ENCODE results near the gene RASA2.
"Not testable (repeated sequence)": the region's sequence is repeated elsewhere in the genome, so short reads cannot be mapped to it uniquely, and the experiment has no call there.

Gene RASA2

GRCh38 chr3:141491081-141491480 is 4.3 kb downstream of the RASA2 start:
- ChIA-PET CTCF (interaction anchor here (1.0 to 2.1 kb wide), 11 partner anchors 9 to 128 kb away, joined by 3 to 9 read pairs (median 3); no protein-coding TSS in a partner anchor), POLR2A (no interaction called here)
- DNase-seq, result no peak
- H3K4me1 ChIP-seq (ENCODE audit: control extremely low read depth in 1 of 4, control insufficient read depth in 4 of 4, insufficient read depth in 4 of 4, low read length in 3 of 4), result peaks cover 10 to 27% (median 22%) of the 10 kb centered on the region in 4 experiments
- H3K27ac ChIP-seq (ENCODE audit: insufficient read depth in 1 of 2, low read depth in 1 of 2, low read length in 2 of 2, poor library complexity in 1 of 2, severe bottlenecking in 2 of 2), result no peak overlapping the region
- WGBS (ENCODE audit: insufficient coverage), result 93% methylated on average over 3 of the region's 3 CpGs
- no peaks in the 10 kb centered on the region for H3K36me3 ChIP-seq (ENCODE audit: control insufficient read depth in 4 of 4, insufficient read depth in 4 of 4, low read length in 3 of 4)
- H3K9me3 ChIP-seq (ENCODE audit: control extremely low read depth in 1 of 5, control insufficient read depth in 4 of 5, insufficient read depth in 2 of 5, low read depth in 1 of 5, low read length in 4 of 5), result peaks cover 0 to 3% (median 0%) of the 10 kb centered on the region in 5 experiments
- no peak overlapping the region for H3K4me3 ChIP-seq (ENCODE audit: control insufficient read depth in 1 of 7, extremely low read depth in 1 of 7, insufficient read depth in 4 of 7, low read depth in 2 of 7, low read length in 6 of 7)
- H3K27me3 ChIP-seq (replicated peaks in 2 of 5; ENCODE audit: control insufficient read depth in 4 of 5, insufficient read depth in 5 of 5, low read length in 4 of 5), result no peaks in the 10 kb centered on the region

GRCh38 chr3:141491929-141492328 is 5.1 kb downstream of the RASA2 start:
- H3K4me3 ChIP-seq (ENCODE audit: control insufficient read depth in 1 of 7, extremely low read depth in 1 of 7, insufficient read depth in 4 of 7, low read depth in 2 of 7, low read length in 6 of 7), result no peak overlapping the region
- CTCF ChIA-PET, result interaction anchor here (0.9 to 2.1 kb wide), 8 partner anchors 24 to 129 kb away, joined by 3 to 9 read pairs (median 3); no protein-coding TSS in a partner anchor
- no CpG with 5 or more reads among the region's 1 CpG for WGBS (ENCODE audit: insufficient coverage)
- peaks cover 10 to 22% (median 16%) of the 10 kb centered on the region in 4 experiments for H3K4me1 ChIP-seq (ENCODE audit: control extremely low read depth in 1 of 4, control insufficient read depth in 4 of 4, insufficient read depth in 4 of 4, low read length in 3 of 4)
- DNase-seq, result no peak
- H3K27ac ChIP-seq (ENCODE audit: insufficient read depth in 1 of 2, low read depth in 1 of 2, low read length in 2 of 2, poor library complexity in 1 of 2, severe bottlenecking in 2 of 2), result no peak overlapping the region
- H3K27me3 ChIP-seq (replicated peaks in 2 of 5; ENCODE audit: control insufficient read depth in 4 of 5, insufficient read depth in 5 of 5, low read length in 4 of 5), result no peaks in the 10 kb centered on the region
- H3K9me3 ChIP-seq (ENCODE audit: control extremely low read depth in 1 of 5, control insufficient read depth in 4 of 5, insufficient read depth in 2 of 5, low read depth in 1 of 5, low read length in 4 of 5), result peaks cover 0 to 3% (median 0%) of the 10 kb centered on the region in 5 experiments
- no peaks in the 10 kb centered on the region for H3K36me3 ChIP-seq (ENCODE audit: control insufficient read depth in 4 of 4, insufficient read depth in 4 of 4, low read length in 3 of 4)
- POLR2A ChIA-PET, result no interaction called here

GRCh38 chr3:141493184-141493583 is 6.4 kb downstream of the RASA2 start:
- ChIA-PET POLR2A (no interaction called here), CTCF (interaction anchor here (0.9 to 1.7 kb wide), 7 partner anchors 22 to 65 kb away, joined by 3 to 7 read pairs (median 3); no protein-coding TSS in a partner anchor)
- Histone ChIP-seq H3K9me3 (ENCODE audit: control extremely low read depth in 1 of 5, control insufficient read depth in 4 of 5, insufficient read depth in 2 of 5, low read depth in 1 of 5, low read length in 4 of 5) (peaks cover 0 to 3% (median 0%) of the 10 kb centered on the region in 5 experiments), H3K4me1 (ENCODE audit: control extremely low read depth in 1 of 4, control insufficient read depth in 4 of 4, insufficient read depth in 4 of 4, low read length in 3 of 4) (peaks cover 12 to 24% (median 16%) of the 10 kb centered on the region in 4 experiments), H3K27me3 (replicated peaks in 2 of 5; ENCODE audit: control insufficient read depth in 4 of 5, insufficient read depth in 5 of 5, low read length in 4 of 5) (no peaks in the 10 kb centered on the region), H3K4me3 (ENCODE audit: control insufficient read depth in 1 of 7, extremely low read depth in 1 of 7, insufficient read depth in 4 of 7, low read depth in 2 of 7, low read length in 6 of 7) (no peak overlapping the region), H3K36me3 (ENCODE audit: control insufficient read depth in 4 of 4, insufficient read depth in 4 of 4, low read length in 3 of 4) (no peaks in the 10 kb centered on the region), H3K27ac (ENCODE audit: insufficient read depth in 1 of 2, low read depth in 1 of 2, low read length in 2 of 2, poor library complexity in 1 of 2, severe bottlenecking in 2 of 2) (no peak overlapping the region)
- no peak for DNase-seq
- no CpG with 5 or more reads among the region's 1 CpG for WGBS (ENCODE audit: insufficient coverage)

GRCh38 chr3:141497589-141497988 is 10.8 kb downstream of the RASA2 start:
- H3K4me3 ChIP-seq (ENCODE audit: control insufficient read depth in 1 of 7, extremely low read depth in 1 of 7, insufficient read depth in 4 of 7, low read depth in 2 of 7, low read length in 6 of 7); H3K27ac ChIP-seq (ENCODE audit: insufficient read depth in 1 of 2, low read depth in 1 of 2, low read length in 2 of 2, poor library complexity in 1 of 2, severe bottlenecking in 2 of 2); H3K36me3 ChIP-seq (ENCODE audit: control insufficient read depth in 4 of 4, insufficient read depth in 4 of 4, low read length in 3 of 4); H3K27me3 ChIP-seq (replicated peaks in 2 of 5; ENCODE audit: control insufficient read depth in 4 of 5, insufficient read depth in 5 of 5, low read length in 4 of 5); POLR2A ChIA-PET; H3K9me3 ChIP-seq (ENCODE audit: control extremely low read depth in 1 of 5, control insufficient read depth in 4 of 5, insufficient read depth in 2 of 5, low read depth in 1 of 5, low read length in 4 of 5); DNase-seq: not testable (repeated sequence)
- WGBS (ENCODE audit: insufficient coverage), result 100% methylated on average over 2 of the region's 4 CpGs
- H3K4me1 ChIP-seq (ENCODE audit: control extremely low read depth in 1 of 4, control insufficient read depth in 4 of 4, insufficient read depth in 4 of 4, low read length in 3 of 4), result peaks cover 18 to 33% (median 25%) of the 10 kb centered on the region in 4 experiments
- CTCF ChIA-PET, result interaction anchor here (0.6 to 1.3 kb wide), 4 partner anchors 11 to 64 kb away, joined by 3 to 5 read pairs (median 4); no protein-coding TSS in a partner anchor

DNA sequence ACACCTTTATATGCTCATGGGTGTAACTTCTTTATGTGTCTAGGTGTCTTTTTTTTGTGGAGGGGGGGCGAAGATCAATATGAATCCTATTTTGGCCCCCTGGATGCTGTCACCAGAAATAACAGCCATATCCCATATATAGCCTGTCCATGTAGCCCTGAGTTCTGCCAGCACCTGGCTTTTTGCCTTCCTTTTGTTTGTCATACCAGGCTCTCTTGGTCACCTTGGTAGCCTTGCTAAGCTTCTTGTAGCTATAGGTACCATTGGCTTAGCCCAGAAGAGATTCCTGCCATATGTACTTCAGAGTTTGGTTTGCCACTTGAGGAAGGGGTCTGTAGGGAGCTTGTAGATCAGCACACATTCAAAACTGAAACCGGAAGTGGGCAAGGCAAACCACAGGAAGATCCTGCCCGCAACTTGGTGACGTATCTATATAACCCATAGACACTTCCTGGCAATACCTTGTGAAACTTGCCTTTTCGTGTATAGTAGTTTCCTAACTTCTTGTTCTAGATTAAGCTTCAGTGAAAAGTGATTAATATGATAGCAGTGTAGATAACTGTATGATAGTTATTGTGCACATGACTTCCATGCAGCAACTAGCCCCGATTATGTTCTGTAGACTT is 11.9 kb downstream of the RASA2 start:
- Histone ChIP-seq H3K27me3 (replicated peaks in 2 of 5; ENCODE audit: control insufficient read depth in 4 of 5, insufficient read depth in 5 of 5, low read length in 4 of 5) (no peaks in the 10 kb centered on the region), H3K27ac (ENCODE audit: insufficient read depth in 1 of 2, low read depth in 1 of 2, low read length in 2 of 2, poor library complexity in 1 of 2, severe bottlenecking in 2 of 2) (peak overlapping the region; percentile 82 to 87), H3K36me3 (ENCODE audit: control insufficient read depth in 4 of 4, insufficient read depth in 4 of 4, low read length in 3 of 4) (peaks cover 0 to 4% (median 0%) of the 10 kb centered on the region in 4 experiments), H3K4me3 (ENCODE audit: control insufficient read depth in 1 of 7, extremely low read depth in 1 of 7, insufficient read depth in 4 of 7, low read depth in 2 of 7, low read length in 6 of 7) (peak overlapping the region in 6 of 7 experiments; percentile 46 to 76 (median 50)), H3K4me1 (ENCODE audit: control extremely low read depth in 1 of 4, control insufficient read depth in 4 of 4, insufficient read depth in 4 of 4, low read length in 3 of 4) (peaks cover 18 to 33% (median 25%) of the 10 kb centered on the region in 4 experiments), H3K9me3 (ENCODE audit: control extremely low read depth in 1 of 5, control insufficient read depth in 4 of 5, insufficient read depth in 2 of 5, low read depth in 1 of 5, low read length in 4 of 5) (peaks cover 0 to 3% (median 0%) of the 10 kb centered on the region in 5 experiments)
- peak; percentile 99 to 100 (median 99) for DNase-seq
- WGBS (ENCODE audit: insufficient coverage), result 0% methylated on average over 2 of the region's 6 CpGs
- ChIA-PET POLR2A (interaction anchor here (0.7 to 1.9 kb wide), 2 partner anchors 11 to 59 kb away, joined by 3 to 12 read pairs; partner anchors contain the start of gene RASA2), CTCF (interaction anchor here (0.9 to 1.6 kb wide), 8 partner anchors 10 to 41 kb away, joined by 3 to 4 read pairs (median 3); no protein-coding TSS in a partner anchor)

GRCh38 chr3:141499284-141499683 is 12.5 kb downstream of the RASA2 start:
- 100% methylated on average over 1 of the region's 4 CpGs for WGBS (ENCODE audit: insufficient coverage)
- peak overlapping the region in 6 of 7 experiments; percentile 11 to 76 (median 50) for H3K4me3 ChIP-seq (ENCODE audit: control insufficient read depth in 1 of 7, extremely low read depth in 1 of 7, insufficient read depth in 4 of 7, low read depth in 2 of 7, low read length in 6 of 7)

More at GRCh38 chr3:141499284-141499683, 12.5 kb downstream of the RASA2 start:
- Histone ChIP-seq H3K36me3 (ENCODE audit: control insufficient read depth in 4 of 4, insufficient read depth in 4 of 4, low read length in 3 of 4) (peaks cover 0 to 4% (median 0%) of the 10 kb centered on the region in 4 experiments), H3K27me3 (replicated peaks in 2 of 5; ENCODE audit: control insufficient read depth in 4 of 5, insufficient read depth in 5 of 5, low read length in 4 of 5) (no peaks in the 10 kb centered on the region), H3K27ac (ENCODE audit: insufficient read depth in 1 of 2, low read depth in 1 of 2, low read length in 2 of 2, poor library complexity in 1 of 2, severe bottlenecking in 2 of 2) (peak overlapping the region; percentile 82 to 87), H3K9me3 (ENCODE audit: control extremely low read depth in 1 of 5, control insufficient read depth in 4 of 5, insufficient read depth in 2 of 5, low read depth in 1 of 5, low read length in 4 of 5) (peaks cover 0 to 3% (median 0%) of the 10 kb centered on the region in 5 experiments), H3K4me1 (ENCODE audit: control extremely low read depth in 1 of 4, control insufficient read depth in 4 of 4, insufficient read depth in 4 of 4, low read length in 3 of 4) (peaks cover 18 to 33% (median 25%) of the 10 kb centered on the region in 4 experiments)
- no peak for DNase-seq
- CTCF ChIA-PET, result interaction anchor here (0.9 to 1.6 kb wide), 10 partner anchors 11 to 187 kb away, joined by 3 to 4 read pairs (median 3); no protein-coding TSS in a partner anchor
- POLR2A ChIA-PET, result interaction anchor here (0.7 to 1.9 kb wide), 2 partner anchors 12 to 58 kb away, joined by 3 to 12 read pairs; partner anchors contain the start of gene RASA2
